NT2/D1 (cell line): ENCODE data around the gene LAMTOR5.

Experiments used
- SUZ12 ChIP-seq: IDR thresholded peaks from 2 replicates; pipeline ENCODE4 v1.6.1; 2011; ENCODE audit not compliant: insufficient read length, insufficient read depth; ENCODE audit errors: extremely low read depth
- YY1 ChIP-seq: IDR thresholded peaks from 2 replicates; pipeline ENCODE4 v1.6.1; 2011; ENCODE audit not compliant: insufficient read length, insufficient read depth

- no peak for TF ChIP-seq SUZ12
- no peak for TF ChIP-seq YY1
Measured at GRCh38 chr1:110436635-110437034, 29.1 kb upstream of the LAMTOR5 start.
